Raji (cell line): ENCODE data around the gene LRRC66.

Source experiments
- POLR2A ChIP-seq: IDR thresholded peaks from 2 replicates; pipeline ENCODE4 v1.6.1; 2011; ENCODE audit warnings: low read depth, low read length, control low read depth; ENCODE audit not compliant: insufficient read depth

The LRRC66 gene

GRCh38 chr4:52036886-52037530 is 16.8 kb upstream of the LRRC66 start:
- no peak for TF ChIP-seq POLR2A

- TF ChIP-seq POLR2A, result no peak
Measured at GRCh38 chr4:52035190-52035589, 15.0 kb upstream of the LRRC66 start.

- TF ChIP-seq POLR2A, result no peak
Measured at GRCh38 chr4:52032005-52032404, 11.8 kb upstream of the LRRC66 start.

GRCh38 chr4:52028970-52029369 is 8.8 kb upstream of the LRRC66 start:
- no peak for TF ChIP-seq POLR2A

GRCh38 chr4:52017814-52018213 is 2.3 kb downstream of the LRRC66 start:
- no peak for TF ChIP-seq POLR2A

- TF ChIP-seq POLR2A, result no peak
Measured at GRCh38 chr4:52016981-52017380, 3.2 kb downstream of the LRRC66 start.

GRCh38 chr4:52015366-52015765 is 4.8 kb downstream of the LRRC66 start:
- TF ChIP-seq POLR2A, result no peak

- TF ChIP-seq POLR2A, result no peak
Measured at GRCh38 chr4:52014903-52015302, 5.3 kb downstream of the LRRC66 start.

GRCh38 chr4:52012651-52013050 is 7.5 kb downstream of the LRRC66 start:
- no peak for TF ChIP-seq POLR2A

GRCh38 chr4:52010986-52011385 is 9.2 kb downstream of the LRRC66 start:
- TF ChIP-seq POLR2A, result no peak

GRCh38 chr4:52006887-52007286 is 13.3 kb downstream of the LRRC66 start:
- TF ChIP-seq POLR2A, result no peak

- TF ChIP-seq POLR2A, result no peak
Measured at GRCh38 chr4:52005604-52006273, 14.4 kb downstream of the LRRC66 start.

- no peak for TF ChIP-seq POLR2A
Measured at GRCh38 chr4:52004414-52004813, 15.7 kb downstream of the LRRC66 start.

GRCh38 chr4:52001616-52002015 is 18.5 kb downstream of the LRRC66 start:
- no peak for TF ChIP-seq POLR2A

GRCh38 chr4:51999250-51999649 is 20.9 kb downstream of the LRRC66 start:
- no peak for TF ChIP-seq POLR2A

GRCh38 chr4:51998837-51999236 is 21.3 kb downstream of the LRRC66 start:
- no peak for TF ChIP-seq POLR2A

GRCh38 chr4:51997647-51998046 is 22.5 kb downstream of the LRRC66 start:
- no peak for TF ChIP-seq POLR2A
